Activated CD4-positive, alpha-beta memory T cell treated with anti-CD3 and anti-CD28 coated beads for 36 hours (primary cell): ENCODE results near the gene DCLRE1A. TPM values are rescaled to one million over a fixed set of nuclear protein-coding genes. Genes with fewer than 3 reads are reported as not detected.
"Not testable (repeated sequence)": the region's sequence is repeated elsewhere in the genome, so short reads cannot be mapped to it uniquely, and the experiment has no call there.

Experiments
- CTCF ChIA-PET: fragments of 350-600 bp; sonication (Branson Sonifier 250); formaldehyde crosslinking; loops from one replicate; lab custom pipeline; 2021; ENCODE audit warnings: antibody characterized with exemption, inconsistent platforms; lab: Charles Lee
- POLR2A ChIA-PET: fragments of 350-600 bp; sonication (Branson Sonifier 250); formaldehyde crosslinking; loops from one replicate; lab custom pipeline; 2021; ENCODE audit warnings: antibody characterized with exemption; lab: Charles Lee
- DNase-seq: peaks from one replicate; pipeline ENCODE4 v3.0.0-alpha.2; 2020
- H3K27ac Mint-ChIP-seq: one replicate; pipeline ENCODE4 v1.8.0; 2021; ENCODE audit warnings: mixed read lengths
- H3K27me3 Mint-ChIP-seq: one replicate; pipeline ENCODE4 v1.8.0; 2021; ENCODE audit warnings: mixed read lengths
- H3K36me3 Mint-ChIP-seq: one replicate; pipeline ENCODE4 v1.8.0; 2021; ENCODE audit warnings: mixed read lengths
- H3K4me1 Mint-ChIP-seq: one replicate; pipeline ENCODE4 v1.8.0; 2021; ENCODE audit warnings: low read depth, mixed read lengths
- H3K4me3 Mint-ChIP-seq: one replicate; pipeline ENCODE4 v1.8.0; 2021; ENCODE audit warnings: mild to moderate bottlenecking, mixed read lengths
- H3K9me3 Mint-ChIP-seq: one replicate; pipeline ENCODE4 v1.8.0; 2021; ENCODE audit warnings: mixed read lengths
- intact Hi-C: fragments of 100-400 bp; cut with micrococcal nuclease; formaldehyde crosslinking; loops from one replicate; pipeline ENCODE4 v1.15.1; 2023
- total RNA-seq, 2 experiments: library from RNA; stranded (reverse); gene quantifications; one replicate each; pipeline ENCODE4 v1.2.3, GENCODE V29; 2021

Gene DCLRE1A
- total RNA-seq, 2 experiments from 2014 or later, result 13.8 to 16.6 TPM

- Mint-ChIP-seq H3K9me3 (no peaks in the 10 kb centered on the region), H3K36me3 (peaks cover 23% of the 10 kb centered on the region), H3K4me3 (peak overlapping the region; percentile 87), H3K4me1 (peaks cover 37% of the 10 kb centered on the region), H3K27me3 (no peaks in the 10 kb centered on the region), H3K27ac (peak overlapping the region; percentile 96)
- peak; percentile 51 for DNase-seq
- ChIA-PET POLR2A (no interaction called here), CTCF (no interaction called here)
- intact Hi-C loops, result loop anchor here (1.0 to 10.0 kb wide), 5 partner anchors 106 to 690 kb away; no protein-coding TSS in a partner anchor
Measured at GRCh38 chr10:113854761-113855588, 1.1 kb upstream of the DCLRE1A start.

GRCh38 chr10:113853578-113854012, 287 bp downstream of the DCLRE1A start:
- Mint-ChIP-seq H3K9me3 (no peaks in the 10 kb centered on the region), H3K4me3 (peak overlapping the region; percentile 87), H3K36me3 (peaks cover 20% of the 10 kb centered on the region), H3K27ac (peak overlapping the region; percentile 96), H3K4me1 (peaks cover 46% of the 10 kb centered on the region), H3K27me3 (no peaks in the 10 kb centered on the region)
- intact Hi-C loops, result loop anchor here (1.0 to 10.0 kb wide), 6 partner anchors 107 to 691 kb away; no protein-coding TSS in a partner anchor
- CTCF ChIA-PET, result no interaction called here
- POLR2A ChIA-PET, result interaction anchor here (0.6 kb wide), 1 partner anchor 321 kb away, joined by 3 read pairs; no protein-coding TSS in a partner anchor
- no peak for DNase-seq

- CTCF ChIA-PET, result interaction anchor here (1.5 kb wide), 1 partner anchor 51 kb away, joined by 3 read pairs; no protein-coding TSS in a partner anchor
- H3K9me3 Mint-ChIP-seq, result no peaks in the 10 kb centered on the region
Measured at GRCh38 chr10:113849946-113850345, 3.9 kb downstream of the DCLRE1A start.

GRCh38 chr10:113849140-113849803, 4.6 kb downstream of the DCLRE1A start:
- intact Hi-C loops, result no loop called here
- no peaks in the 10 kb centered on the region for H3K27me3 Mint-ChIP-seq
- CTCF ChIA-PET, result interaction anchor here (1.5 kb wide), 1 partner anchor 50 kb away, joined by 3 read pairs; no protein-coding TSS in a partner anchor
- no peak overlapping the region for H3K27ac Mint-ChIP-seq
- H3K4me3 Mint-ChIP-seq, result no peak overlapping the region
- peaks cover 35% of the 10 kb centered on the region for H3K36me3 Mint-ChIP-seq
- peaks cover 32% of the 10 kb centered on the region for H3K4me1 Mint-ChIP-seq
- POLR2A ChIA-PET, result no interaction called here
- no peaks in the 10 kb centered on the region for H3K9me3 Mint-ChIP-seq
- DNase-seq, result no peak

More at GRCh38 chr10:113849946-113850345, 3.9 kb downstream of the DCLRE1A start:
- POLR2A ChIA-PET, result no interaction called here
- H3K4me3 Mint-ChIP-seq, result peak overlapping the region; percentile 43
- intact Hi-C loops, result loop anchor here (5.0 to 10.0 kb wide), 2 partner anchors 252 to 695 kb away; no protein-coding TSS in a partner anchor
- peaks cover 32% of the 10 kb centered on the region for H3K4me1 Mint-ChIP-seq
- peak overlapping the region; percentile 85 for H3K27ac Mint-ChIP-seq
- H3K36me3 Mint-ChIP-seq, result peaks cover 30% of the 10 kb centered on the region
- H3K27me3 Mint-ChIP-seq, result no peaks in the 10 kb centered on the region
- no peak for DNase-seq

- Mint-ChIP-seq H3K36me3 (peaks cover 32% of the 10 kb centered on the region), H3K4me1 (peaks cover 22% of the 10 kb centered on the region), H3K27ac (no peak overlapping the region), H3K27me3 (no peaks in the 10 kb centered on the region), H3K9me3 (no peaks in the 10 kb centered on the region), H3K4me3 (no peak overlapping the region)
- POLR2A ChIA-PET, result no interaction called here
- CTCF ChIA-PET, result no interaction called here
- intact Hi-C loops, result no loop called here
- DNase-seq, result no peak
Measured at GRCh38 chr10:113846036-113846435, 7.8 kb downstream of the DCLRE1A start.

- no peaks in the 10 kb centered on the region for H3K9me3 Mint-ChIP-seq
- no peak overlapping the region for H3K27ac Mint-ChIP-seq
- H3K4me3 Mint-ChIP-seq, result no peak overlapping the region
- DNase-seq, result no peak
- ChIA-PET CTCF (interaction anchor here (0.6 to 1.2 kb wide), 2 partner anchors 165 to 772 kb away, joined by 3 read pairs; no protein-coding TSS in a partner anchor), POLR2A (no interaction called here)
- H3K27me3 Mint-ChIP-seq, result no peaks in the 10 kb centered on the region
- H3K36me3 Mint-ChIP-seq, result peaks cover 34% of the 10 kb centered on the region
- intact Hi-C loops, result no loop called here
- H3K4me1 Mint-ChIP-seq, result peaks cover 11% of the 10 kb centered on the region
Measured at GRCh38 chr10:113843972-113844485, 9.9 kb downstream of the DCLRE1A start.

- Mint-ChIP-seq H3K27me3 (no peaks in the 10 kb centered on the region), H3K36me3 (peaks cover 38% of the 10 kb centered on the region), H3K27ac (no peak overlapping the region), H3K4me1 (peaks cover 6% of the 10 kb centered on the region), H3K4me3 (no peak overlapping the region), H3K9me3 (no peaks in the 10 kb centered on the region)
- ChIA-PET POLR2A (no interaction called here), CTCF (no interaction called here)
- intact Hi-C loops, result no loop called here
- no peak for DNase-seq
Measured at GRCh38 chr10:113842171-113842570, 11.7 kb downstream of the DCLRE1A start.

GRCh38 chr10:113828567-113828966, 25.3 kb downstream of the DCLRE1A start:
- intact Hi-C loops, CTCF ChIA-PET: not testable (repeated sequence)

GRCh38 chr10:113825791-113826190, 28.1 kb downstream of the DCLRE1A start:
- no peaks in the 10 kb centered on the region for H3K4me1 Mint-ChIP-seq
- DNase-seq, result no peak
- no peak overlapping the region for H3K27ac Mint-ChIP-seq
- no peaks in the 10 kb centered on the region for H3K9me3 Mint-ChIP-seq
- ChIA-PET CTCF (interaction anchor here (1.3 kb wide), 1 partner anchor 278 kb away, joined by 3 read pairs; no protein-coding TSS in a partner anchor), POLR2A (no interaction called here)
- intact Hi-C loops, result no loop called here
- H3K27me3 Mint-ChIP-seq, result peaks cover 4% of the 10 kb centered on the region
- no peak overlapping the region for H3K4me3 Mint-ChIP-seq
- H3K36me3 Mint-ChIP-seq, result no peaks in the 10 kb centered on the region

More at GRCh38 chr10:113828567-113828966, 25.3 kb downstream of the DCLRE1A start:
- H3K27me3 Mint-ChIP-seq, H3K36me3 Mint-ChIP-seq, POLR2A ChIA-PET, H3K4me1 Mint-ChIP-seq, DNase-seq, H3K27ac Mint-ChIP-seq, H3K9me3 Mint-ChIP-seq, H3K4me3 Mint-ChIP-seq: not testable (repeated sequence)

GRCh38 chr10:113823389-113823788, 30.5 kb downstream of the DCLRE1A start:
- CTCF ChIA-PET, result interaction anchor here (0.8 to 1.5 kb wide), 2 partner anchors 24 to 280 kb away, joined by 3 to 4 read pairs; no protein-coding TSS in a partner anchor
- no peaks in the 10 kb centered on the region for H3K36me3 Mint-ChIP-seq
- peaks cover 4% of the 10 kb centered on the region for H3K27me3 Mint-ChIP-seq
- DNase-seq, result no peak
- H3K27ac Mint-ChIP-seq, result no peak overlapping the region
- no peaks in the 10 kb centered on the region for H3K9me3 Mint-ChIP-seq
- POLR2A ChIA-PET, result no interaction called here
- H3K4me1 Mint-ChIP-seq, result no peaks in the 10 kb centered on the region
- no peak overlapping the region for H3K4me3 Mint-ChIP-seq
- intact Hi-C loops, result no loop called here

- H3K27me3 Mint-ChIP-seq, result peaks cover 4% of the 10 kb centered on the region
- CTCF ChIA-PET, result no interaction called here
- intact Hi-C loops, result no loop called here
- no peaks in the 10 kb centered on the region for H3K36me3 Mint-ChIP-seq
- no peak overlapping the region for H3K27ac Mint-ChIP-seq
- no peaks in the 10 kb centered on the region for H3K4me1 Mint-ChIP-seq
- POLR2A ChIA-PET, result no interaction called here
- no peak for DNase-seq
- H3K9me3 Mint-ChIP-seq, result no peaks in the 10 kb centered on the region
- no peak overlapping the region for H3K4me3 Mint-ChIP-seq
Measured at GRCh38 chr10:113822174-113822573, 31.7 kb downstream of the DCLRE1A start.

GRCh38 chr10:113821306-113821705, 32.6 kb downstream of the DCLRE1A start:
- H3K27me3 Mint-ChIP-seq, intact Hi-C loops, H3K9me3 Mint-ChIP-seq, H3K4me3 Mint-ChIP-seq, H3K27ac Mint-ChIP-seq, POLR2A ChIA-PET, H3K36me3 Mint-ChIP-seq, H3K4me1 Mint-ChIP-seq, CTCF ChIA-PET, DNase-seq: not testable (repeated sequence)
